GM21576 (cell line): ENCODE results near the gene LZTS2.
A peak's percentile ranks its signal among the peaks of the same experiment; 100 is the strongest.

ENCODE experiments used
- ATAC-seq: cut with Tn5 transposase; IDR thresholded peaks from one replicate; pipeline ENCODE4 v1.9.1; 2021; ENCODE audit warnings: mild to moderate bottlenecking, moderate library complexity; ENCODE audit not compliant: unreplicated experiment

The LZTS2 gene

GRCh38 chr10:101047961-101048892 is 48.6 kb downstream of the LZTS2 start:
- no peak for ATAC-seq

GRCh38 chr10:101050208-101051069 is 50.8 kb downstream of the LZTS2 start:
- ATAC-seq: peak; percentile 53

- no peak for ATAC-seq
Observed at GRCh38 chr10:101052285-101052684, 52.7 kb downstream of the LZTS2 start.

GRCh38 chr10:101053516-101053915 is 53.9 kb downstream of the LZTS2 start:
- no peak for ATAC-seq

- no peak for ATAC-seq
Observed at GRCh38 chr10:101054351-101054750, 54.7 kb downstream of the LZTS2 start.

GRCh38 chr10:101054876-101055275 is 55.3 kb downstream of the LZTS2 start:
- no peak for ATAC-seq

GRCh38 chr10:101055411-101055810 is 55.8 kb downstream of the LZTS2 start:
- ATAC-seq: no peak

GRCh38 chr10:101056365-101057151 is 57.0 kb downstream of the LZTS2 start:
- ATAC-seq: no peak
